ENCODE data around the gene SCYGR1.

The SCYGR1 gene

DNA sequence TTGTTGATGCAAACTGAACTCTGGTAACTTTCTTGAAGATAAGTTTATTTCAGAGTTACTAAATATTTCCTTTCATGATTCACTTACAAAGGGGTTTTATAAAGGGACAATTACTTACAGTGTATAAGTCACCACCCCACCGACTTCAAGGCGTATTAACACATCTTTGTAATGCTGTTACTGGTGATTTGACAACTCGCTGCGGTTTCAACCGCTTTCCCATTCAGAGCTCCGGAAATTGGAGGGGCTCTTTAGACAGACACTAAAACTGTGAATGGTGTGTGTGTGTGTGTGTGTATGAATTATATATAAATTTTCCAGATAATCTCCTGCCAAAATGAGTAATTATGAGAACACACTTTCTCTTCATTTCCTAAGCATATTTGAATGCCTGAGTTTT, 13.6 kb downstream of the SCYGR1 start:
- DNase-seq (ENCODE audit: low spot score) = no peak
- in situ Hi-C loops (cut with MboI; ENCODE audit: low sequenced_read_pairs, unreplicated experiment) = no loop called here
- TF ChIP-seq, protein P1, sequence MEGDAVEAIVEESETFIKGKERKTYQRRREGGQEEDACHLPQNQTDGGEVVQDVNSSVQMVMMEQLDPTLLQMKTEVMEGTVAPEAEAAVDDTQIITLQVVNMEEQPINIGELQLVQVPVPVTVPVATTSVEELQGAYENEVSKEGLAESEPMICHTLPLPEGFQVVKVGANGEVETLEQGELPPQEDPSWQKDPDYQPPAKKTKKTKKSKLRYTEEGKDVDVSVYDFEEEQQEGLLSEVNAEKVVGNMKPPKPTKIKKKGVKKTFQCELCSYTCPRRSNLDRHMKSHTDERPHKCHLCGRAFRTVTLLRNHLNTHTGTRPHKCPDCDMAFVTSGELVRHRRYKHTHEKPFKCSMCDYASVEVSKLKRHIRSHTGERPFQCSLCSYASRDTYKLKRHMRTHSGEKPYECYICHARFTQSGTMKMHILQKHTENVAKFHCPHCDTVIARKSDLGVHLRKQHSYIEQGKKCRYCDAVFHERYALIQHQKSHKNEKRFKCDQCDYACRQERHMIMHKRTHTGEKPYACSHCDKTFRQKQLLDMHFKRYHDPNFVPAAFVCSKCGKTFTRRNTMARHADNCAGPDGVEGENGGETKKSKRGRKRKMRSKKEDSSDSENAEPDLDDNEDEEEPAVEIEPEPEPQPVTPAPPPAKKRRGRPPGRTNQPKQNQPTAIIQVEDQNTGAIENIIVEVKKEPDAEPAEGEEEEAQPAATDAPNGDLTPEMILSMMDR (IDR thresholded peaks at IDR 0.05; ENCODE audit: borderline replicate concordance, control extremely low read depth, extremely low read depth, insufficient read depth, missing control alignments) = no peak

- in situ Hi-C loops (cut with MboI; ENCODE audit: low sequenced_read_pairs, unreplicated experiment) = no loop called here
- no peak for DNase-seq (ENCODE audit: low spot score)
Observed at GRCh38 chr2:227373389-227373788, 14.4 kb downstream of the SCYGR1 start.

GRCh38 chr2:227370791-227371312, 16.9 kb downstream of the SCYGR1 start:
- no peak for DNase-seq (ENCODE audit: low spot score)
- in situ Hi-C loops (cut with MboI; ENCODE audit: low sequenced_read_pairs, unreplicated experiment) = no loop called here

More at GRCh38 chr2:227373389-227373788, 14.4 kb downstream of the SCYGR1 start:
- TF ChIP-seq, protein P1 (IDR thresholded peaks at IDR 0.05; ENCODE audit: borderline replicate concordance, control extremely low read depth, extremely low read depth, insufficient read depth, missing control alignments) = no peak

GRCh38 chr2:227370092-227370491, 17.7 kb downstream of the SCYGR1 start:
- TF ChIP-seq, protein P1 (IDR thresholded peaks at IDR 0.05; ENCODE audit: borderline replicate concordance, control extremely low read depth, extremely low read depth, insufficient read depth, missing control alignments) = no peak
- DNase-seq (ENCODE audit: low spot score) = no peak
- in situ Hi-C loops (cut with MboI; ENCODE audit: low sequenced_read_pairs, unreplicated experiment) = no loop called here

More at GRCh38 chr2:227370791-227371312, 16.9 kb downstream of the SCYGR1 start:
- TF ChIP-seq, protein P1 (IDR thresholded peaks at IDR 0.05; ENCODE audit: borderline replicate concordance, control extremely low read depth, extremely low read depth, insufficient read depth, missing control alignments) = no peak

DNA sequence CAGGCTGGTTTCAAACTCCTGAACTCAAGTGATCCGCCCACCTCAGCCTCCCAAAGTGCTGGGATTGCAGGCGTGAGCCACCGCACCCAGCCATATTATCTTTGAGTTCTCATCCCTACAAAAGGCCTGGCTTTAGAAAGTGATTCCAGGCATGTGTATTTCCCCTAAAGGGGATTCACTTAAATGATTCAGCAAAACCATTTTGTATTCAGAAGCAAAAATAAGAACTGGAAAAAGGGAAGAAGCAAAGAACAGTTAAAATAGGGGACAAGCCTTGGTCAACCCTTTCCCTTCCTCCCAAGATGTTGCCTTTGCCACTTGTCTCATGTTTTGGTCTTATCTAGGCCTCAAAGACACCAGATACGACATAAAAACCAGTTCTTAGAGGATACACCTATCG, 19.2 kb downstream of the SCYGR1 start:
- in situ Hi-C loops (cut with MboI; ENCODE audit: low sequenced_read_pairs, unreplicated experiment) = no loop called here
- DNase-seq (ENCODE audit: low spot score) = no peak
- TF ChIP-seq, protein P1 (IDR thresholded peaks at IDR 0.05; ENCODE audit: borderline replicate concordance, control extremely low read depth, extremely low read depth, insufficient read depth, missing control alignments) = no peak

GRCh38 chr2:227367427-227367795, 20.3 kb downstream of the SCYGR1 start:
- in situ Hi-C loops (cut with MboI; ENCODE audit: low sequenced_read_pairs, unreplicated experiment) = no loop called here
- DNase-seq (ENCODE audit: low spot score) = no peak

More at GRCh38 chr2:227367427-227367795, 20.3 kb downstream of the SCYGR1 start:
- TF ChIP-seq, protein P1 (IDR thresholded peaks at IDR 0.05; ENCODE audit: borderline replicate concordance, control extremely low read depth, extremely low read depth, insufficient read depth, missing control alignments) = no peak
